ENCODE results near the gene EXT2. TPM values are rescaled to one million over a fixed set of nuclear protein-coding genes. Genes with fewer than 3 reads are reported as not detected.

EXT2 gene
- total RNA-seq, 1 donor from 2014 or later: 75.0 TPM

- no peak overlapping the region for H3K4me3 Mint-ChIP-seq
- H3K4me1 Mint-ChIP-seq: peaks cover 19% of the 10 kb centered on the region
- TF ChIP-seq CTCF (IDR thresholded peaks at IDR 0.05; ENCODE audit: unreplicated experiment): no peak
- peaks cover 17% of the 10 kb centered on the region for H3K9me3 Mint-ChIP-seq
- H3K27me3 Mint-ChIP-seq (ENCODE audit: low read depth): no peaks in the 10 kb centered on the region
- no peak for DNase-seq (ENCODE audit: low spot score in 2 of 2, unreplicated experiment in 2 of 2)
- no peak overlapping the region for H3K27ac Mint-ChIP-seq
- H3K36me3 Mint-ChIP-seq: peaks cover 31% of the 10 kb centered on the region
These were observed 103.8 kb downstream of the EXT2 start for GRCh38 chr11:44199298-44199697.

GRCh38 chr11:44199816-44200215 is 104.3 kb downstream of the EXT2 start:
- H3K4me3 Mint-ChIP-seq: no peak overlapping the region
- H3K4me1 Mint-ChIP-seq: peaks cover 19% of the 10 kb centered on the region
- no peaks in the 10 kb centered on the region for H3K27me3 Mint-ChIP-seq (ENCODE audit: low read depth)
- TF ChIP-seq CTCF (IDR thresholded peaks at IDR 0.05; ENCODE audit: unreplicated experiment): no peak
- no peak for DNase-seq (ENCODE audit: low spot score in 2 of 2, unreplicated experiment in 2 of 2)
- peaks cover 12% of the 10 kb centered on the region for H3K9me3 Mint-ChIP-seq
- no peak overlapping the region for H3K27ac Mint-ChIP-seq
- peaks cover 27% of the 10 kb centered on the region for H3K36me3 Mint-ChIP-seq

GRCh38 chr11:44203270-44204043 is 108.0 kb downstream of the EXT2 start:
- no peak for DNase-seq (ENCODE audit: low spot score in 2 of 2, unreplicated experiment in 2 of 2)
- Mint-ChIP-seq H3K27me3 (ENCODE audit: low read depth) (no peaks in the 10 kb centered on the region), H3K27ac (no peak overlapping the region)

GRCh38 chr11:44205352-44205751 is 109.9 kb downstream of the EXT2 start:
- no peak for DNase-seq (ENCODE audit: low spot score in 2 of 2, unreplicated experiment in 2 of 2)
- no peak overlapping the region for H3K4me3 Mint-ChIP-seq
- H3K9me3 Mint-ChIP-seq: no peaks in the 10 kb centered on the region
- peaks cover 20% of the 10 kb centered on the region for H3K36me3 Mint-ChIP-seq
- no peaks in the 10 kb centered on the region for H3K27me3 Mint-ChIP-seq (ENCODE audit: low read depth)
- no peak overlapping the region for H3K27ac Mint-ChIP-seq
- TF ChIP-seq CTCF (IDR thresholded peaks at IDR 0.05; ENCODE audit: unreplicated experiment): no peak
- peaks cover 2% of the 10 kb centered on the region for H3K4me1 Mint-ChIP-seq

More at GRCh38 chr11:44203270-44204043, 108.0 kb downstream of the EXT2 start:
- TF ChIP-seq CTCF (IDR thresholded peaks at IDR 0.05; ENCODE audit: unreplicated experiment): no peak
- no peak overlapping the region for H3K4me3 Mint-ChIP-seq
- no peaks in the 10 kb centered on the region for H3K9me3 Mint-ChIP-seq
- H3K36me3 Mint-ChIP-seq: peaks cover 21% of the 10 kb centered on the region
- H3K4me1 Mint-ChIP-seq: peaks cover 12% of the 10 kb centered on the region

GRCh38 chr11:44205836-44206235 is 110.4 kb downstream of the EXT2 start:
- Mint-ChIP-seq H3K9me3 (peaks cover 1% of the 10 kb centered on the region), H3K27ac (no peak overlapping the region)

More at GRCh38 chr11:44205836-44206235, 110.4 kb downstream of the EXT2 start:
- H3K4me3 Mint-ChIP-seq: no peak overlapping the region
- H3K4me1 Mint-ChIP-seq: peaks cover 2% of the 10 kb centered on the region
- no peak for TF ChIP-seq CTCF (IDR thresholded peaks at IDR 0.05; ENCODE audit: unreplicated experiment)
- no peaks in the 10 kb centered on the region for H3K27me3 Mint-ChIP-seq (ENCODE audit: low read depth)
- DNase-seq (ENCODE audit: low spot score in 2 of 2, unreplicated experiment in 2 of 2): no peak
- peaks cover 19% of the 10 kb centered on the region for H3K36me3 Mint-ChIP-seq
